ENCODE results near the gene KRTAP1-5.

- TF ChIP-seq POLR2A (IDR thresholded peaks at IDR 0.05; ENCODE audit: low read length) (no peak), GATA1 (IDR thresholded peaks at IDR 0.05; ENCODE audit: low read depth, low read length) (no peak)
Measured at GRCh38 chr17:41002814-41003213, 24.2 kb downstream of the KRTAP1-5 start.
